OCI-LY7 (cell line): ENCODE results near the gene TMPRSS6. TPM values are rescaled to one million over a fixed set of nuclear protein-coding genes. Genes with fewer than 3 reads are reported as not detected.

Experiments used
- BruUV-seq: library from RNA; stranded (reverse); fragments of 400-500 nt; replicated peaks from 2 replicates; lab custom pipeline; 2021; lab: Mats Ljungman, UMichigan
- CTCF ChIA-PET: fragments of 300-600 bp; sonication (Branson Sonifier 250); formaldehyde crosslinking; loops from one replicate; lab custom pipeline; 2022; ENCODE audit warnings: antibody characterized with exemption; ENCODE audit not compliant: unreplicated experiment; lab: Charles Lee
- POLR2A ChIA-PET: fragments of 300-600 bp; sonication (Branson Sonifier 250); formaldehyde crosslinking; loops from one replicate; lab custom pipeline; 2022; ENCODE audit warnings: antibody characterized with exemption; lab: Charles Lee
- DNase-seq: peaks from one replicate; pipeline ENCODE4 v3.0.0-alpha.2; 2015; ENCODE audit warnings: low spot score
- H2AFZ ChIP-seq: fragments of 200-600 bp; sonication (generic), shearing (Covaris generic); 2 replicates; pipeline ENCODE4 v1.6.1; 2014; ENCODE audit warnings: mild to moderate bottlenecking, antibody characterized with exemption, low read length, moderate library complexity
- H3K27ac ChIP-seq: fragments of 200-600 bp; sonication (generic); 2 replicates; pipeline ENCODE4 v1.5.1; 2014; ENCODE audit warnings: mixed run types, low read depth, mild to moderate bottlenecking, moderate library complexity, low read length, inconsistent platforms; ENCODE audit not compliant: poor library complexity, severe bottlenecking
- H3K36me3 ChIP-seq: fragments of 200-600 bp; sonication (generic); 2 replicates; pipeline ENCODE4 v1.6.1; 2014; ENCODE audit warnings: mild to moderate bottlenecking, antibody characterized with exemption, low read length, moderate library complexity, mixed read lengths; ENCODE audit not compliant: insufficient read depth
- H3K4me1 ChIP-seq: fragments of 200-600 bp; sonication (generic); 2 replicates; pipeline ENCODE4 v1.5.1; 2014; ENCODE audit warnings: mild to moderate bottlenecking, low read length; ENCODE audit not compliant: insufficient read depth, poor library complexity, severe bottlenecking
- H3K4me2 ChIP-seq: fragments of 200-600 bp; sonication (generic); 2 replicates; pipeline ENCODE4 v1.6.1; 2014; ENCODE audit warnings: mild to moderate bottlenecking, low read length
- H3K4me3 ChIP-seq: fragments of 200-600 bp; sonication (generic); 2 replicates; pipeline ENCODE4 v1.5.1; 2014; ENCODE audit warnings: mild to moderate bottlenecking, low read depth, low read length; ENCODE audit not compliant: poor library complexity, severe bottlenecking
- H3K79me2 ChIP-seq: fragments of 200-600 bp; sonication (generic); 2 replicates; pipeline ENCODE4 v1.6.1; 2016; ENCODE audit warnings: low read depth, mild to moderate bottlenecking, low read length, moderate library complexity, mixed read lengths; ENCODE audit not compliant: insufficient read depth
- H3K9me2 ChIP-seq: fragments of 200-600 bp; sonication (generic); 2 replicates; pipeline ENCODE4 v1.6.1; 2016; ENCODE audit warnings: mild to moderate bottlenecking, low read length, mixed read lengths; ENCODE audit not compliant: insufficient read depth
- H3K9me3 ChIP-seq: fragments of 200-600 bp; sonication (generic); 2 replicates; pipeline ENCODE4 v1.6.1; 2014; ENCODE audit warnings: mild to moderate bottlenecking, mixed run types, low read length, mixed read lengths
- H4K20me1 ChIP-seq: fragments of 200-600 bp; sonication (generic); 2 replicates; pipeline ENCODE4 v1.6.1; 2014; ENCODE audit warnings: mild to moderate bottlenecking, antibody characterized with exemption, low read length, moderate library complexity, mixed read lengths; ENCODE audit not compliant: insufficient read depth
- EZH2phosphoT487 ChIP-seq: fragments of 200-600 bp; sonication (generic); IDR thresholded peaks from 2 replicates; pipeline ENCODE4 v1.6.1; 2018; ENCODE audit warnings: low read depth, borderline replicate concordance, mild to moderate bottlenecking, mixed run types, antibody characterized with exemption, low read length, moderate library complexity, mixed read lengths
- intact Hi-C: fragments of 100-400 bp; cut with micrococcal nuclease; formaldehyde crosslinking; loops from one replicate; pipeline ENCODE4 v1.10.0; 2022; ENCODE audit not compliant: unreplicated experiment
- total RNA-seq, 2 experiments: library from RNA; depleted of rRNA in 1 of 2; stranded (reverse); fragments of >200 nt in 1 of 2; shearing (Covaris generic) in 1 of 2; gene quantifications; 2 replicates each; pipeline ENCODE4 v1.2.3, GENCODE V29; 2014 to 2022
- TF ChIP-seq, protein P1 (sequence below): fragments of 200-600 bp; sonication (generic); conservative IDR thresholded peaks from 2 replicates; pipeline ENCODE4 v1.5.1; 2014; ENCODE audit warnings: mild to moderate bottlenecking, antibody characterized with exemption, low read length, moderate library complexity, mixed read lengths

TMPRSS6 gene
- total RNA-seq, 2 experiments from 2014 or later, result not detected

DNA sequence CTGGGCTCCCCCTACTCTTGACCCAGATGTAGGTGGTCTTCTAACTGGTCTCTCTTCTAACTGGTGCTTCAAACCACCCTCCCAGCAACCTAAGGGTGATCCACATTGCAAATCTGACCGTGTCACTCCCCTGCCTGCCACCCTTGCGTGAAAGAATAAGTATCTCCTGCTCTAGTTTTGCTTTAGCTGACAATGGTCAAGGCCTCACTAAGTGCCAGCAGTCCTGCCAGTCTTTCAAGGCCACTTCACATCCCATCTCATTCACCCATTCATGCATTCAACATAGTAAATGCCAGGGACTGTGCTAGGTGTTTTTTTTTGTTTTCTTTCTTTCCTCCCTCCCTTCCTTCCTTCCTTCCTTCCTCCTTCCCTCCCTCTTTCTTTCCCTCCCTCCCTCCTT is 60.3 kb downstream of the TMPRSS6 start:
- no peak overlapping the region for H3K4me3 ChIP-seq
- ChIA-PET POLR2A (no interaction called here), CTCF (no interaction called here)
- no peak for DNase-seq
- no peaks in the 10 kb centered on the region for H3K9me3 ChIP-seq
- no peaks in the 10 kb centered on the region for H3K36me3 ChIP-seq
- peaks cover 13% of the 10 kb centered on the region for H3K4me1 ChIP-seq
- intact Hi-C loops, result no loop called here
- no peaks in the 10 kb centered on the region for H3K9me2 ChIP-seq
- no peak overlapping the region for H3K4me2 ChIP-seq
- no peaks in the 10 kb centered on the region for H4K20me1 ChIP-seq
- H3K27ac ChIP-seq, result no peak overlapping the region
- no TSS peak for BruUV-seq
- no peaks in the 10 kb centered on the region for H3K79me2 ChIP-seq
- TF ChIP-seq EZH2phosphoT487, result no peak
- TF ChIP-seq, protein P1, sequence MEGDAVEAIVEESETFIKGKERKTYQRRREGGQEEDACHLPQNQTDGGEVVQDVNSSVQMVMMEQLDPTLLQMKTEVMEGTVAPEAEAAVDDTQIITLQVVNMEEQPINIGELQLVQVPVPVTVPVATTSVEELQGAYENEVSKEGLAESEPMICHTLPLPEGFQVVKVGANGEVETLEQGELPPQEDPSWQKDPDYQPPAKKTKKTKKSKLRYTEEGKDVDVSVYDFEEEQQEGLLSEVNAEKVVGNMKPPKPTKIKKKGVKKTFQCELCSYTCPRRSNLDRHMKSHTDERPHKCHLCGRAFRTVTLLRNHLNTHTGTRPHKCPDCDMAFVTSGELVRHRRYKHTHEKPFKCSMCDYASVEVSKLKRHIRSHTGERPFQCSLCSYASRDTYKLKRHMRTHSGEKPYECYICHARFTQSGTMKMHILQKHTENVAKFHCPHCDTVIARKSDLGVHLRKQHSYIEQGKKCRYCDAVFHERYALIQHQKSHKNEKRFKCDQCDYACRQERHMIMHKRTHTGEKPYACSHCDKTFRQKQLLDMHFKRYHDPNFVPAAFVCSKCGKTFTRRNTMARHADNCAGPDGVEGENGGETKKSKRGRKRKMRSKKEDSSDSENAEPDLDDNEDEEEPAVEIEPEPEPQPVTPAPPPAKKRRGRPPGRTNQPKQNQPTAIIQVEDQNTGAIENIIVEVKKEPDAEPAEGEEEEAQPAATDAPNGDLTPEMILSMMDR, result no peak
- H2AFZ ChIP-seq, result no peak overlapping the region

DNA sequence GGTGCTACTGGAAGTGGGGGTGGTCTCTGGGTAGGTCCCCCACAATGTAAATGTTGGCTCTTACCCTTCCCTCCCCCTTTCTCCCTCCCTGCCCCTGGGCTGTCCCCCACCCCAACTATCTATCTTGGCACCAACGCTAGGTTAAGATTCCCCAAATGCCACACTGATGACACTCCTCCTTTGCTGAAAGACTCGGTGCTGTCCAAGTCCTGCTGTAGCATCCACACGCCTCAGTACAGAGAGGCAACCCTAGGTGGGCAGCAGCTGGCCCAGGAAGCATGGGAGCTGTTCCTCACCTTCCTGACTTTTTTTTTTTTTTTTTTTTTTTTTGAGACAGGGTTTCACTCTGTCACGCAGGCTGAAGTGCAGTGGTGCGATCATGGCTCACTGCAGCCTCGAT is 61.4 kb downstream of the TMPRSS6 start:
- no peaks in the 10 kb centered on the region for H3K9me3 ChIP-seq
- BruUV-seq, result no TSS peak
- no peaks in the 10 kb centered on the region for H3K79me2 ChIP-seq
- no peak overlapping the region for H3K4me3 ChIP-seq
- H2AFZ ChIP-seq, result no peak overlapping the region
- peaks cover 7% of the 10 kb centered on the region for H3K4me1 ChIP-seq
- intact Hi-C loops, result no loop called here
- ChIA-PET POLR2A (interaction anchor here (0.7 kb wide), 1 partner anchor 1296 kb away, joined by 3 read pairs; no protein-coding TSS in a partner anchor), CTCF (no interaction called here)
- H3K4me2 ChIP-seq, result no peak overlapping the region
- no peaks in the 10 kb centered on the region for H3K36me3 ChIP-seq
- no peaks in the 10 kb centered on the region for H3K9me2 ChIP-seq
- TF ChIP-seq, protein P1, result no peak
- TF ChIP-seq EZH2phosphoT487, result no peak
- no peak for DNase-seq
- no peaks in the 10 kb centered on the region for H4K20me1 ChIP-seq
- no peak overlapping the region for H3K27ac ChIP-seq

DNA sequence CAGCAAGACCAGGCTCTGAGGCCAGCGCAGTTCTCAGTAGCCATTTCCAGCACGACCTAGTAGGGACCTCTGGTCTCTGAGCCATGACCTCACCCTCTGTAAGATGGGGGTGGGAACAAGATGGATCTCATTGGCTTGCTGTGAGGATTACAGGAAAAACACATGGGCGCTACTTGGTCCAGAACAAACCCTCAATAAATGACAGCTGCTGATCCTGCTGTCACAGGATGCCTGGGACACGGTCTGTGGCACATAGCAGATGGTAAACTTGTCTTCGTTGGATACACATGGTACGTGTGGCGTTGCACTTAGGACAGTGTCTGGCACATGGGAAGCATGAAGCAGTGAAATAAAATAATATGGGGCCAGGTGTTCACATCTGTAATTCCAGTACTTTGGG is 62.5 kb downstream of the TMPRSS6 start:
- no peaks in the 10 kb centered on the region for H3K9me2 ChIP-seq
- H3K4me1 ChIP-seq, result peaks cover under 1% of the 10 kb centered on the region
- intact Hi-C loops, result no loop called here
- no TSS peak for BruUV-seq
- H3K79me2 ChIP-seq, result no peaks in the 10 kb centered on the region
- no peak overlapping the region for H2AFZ ChIP-seq
- CTCF ChIA-PET, result no interaction called here
- H4K20me1 ChIP-seq, result no peaks in the 10 kb centered on the region
- H3K4me2 ChIP-seq, result no peak overlapping the region
- H3K9me3 ChIP-seq, result no peaks in the 10 kb centered on the region
- TF ChIP-seq, protein P1, result no peak
- no peak for TF ChIP-seq EZH2phosphoT487
- POLR2A ChIA-PET, result interaction anchor here (1.6 kb wide), 1 partner anchor 27 kb away, joined by 3 read pairs; no protein-coding TSS in a partner anchor
- no peak overlapping the region for H3K27ac ChIP-seq
- no peak for DNase-seq
- no peak overlapping the region for H3K4me3 ChIP-seq
- H3K36me3 ChIP-seq, result no peaks in the 10 kb centered on the region
